Heart left ventricle (tissue), 13 donors: Measurements from ENCODE around the gene PDE3A.
"Not testable (repeated sequence)": the region's sequence is repeated elsewhere in the genome, so short reads cannot be mapped to it uniquely, and the experiment has no call there.

Source experiments
- POLR2A ChIP-seq, 2 donors: fragments of 450-650 bp; IDR thresholded peaks; one replicate each; pipeline ENCODE4 v1.6.1; 2017; ENCODE audit warnings: antibody characterized with exemption in 2 of 2, mild to moderate bottlenecking in 2 of 2, moderate library complexity in 2 of 2
- TF ChIP-seq, protein P1 (sequence below), 12 donors: fragments of 200-600 bp; sonication (generic) in 4 of 12; IDR thresholded peaks; one replicate each; pipeline versions ENCODE4 v1.5.0 to v1.8.0; 2018 to 2022; ENCODE audit warnings: antibody characterized with exemption in 12 of 12, mild to moderate bottlenecking in 5 of 12
- donor health status: ischemic (EF 13 %, LVEDD 7.1; RV severe dilation, severe dysfunction).
- donor health status: DM: no; HTN: yes; CAD: no.
- donor health status: DM: no; HTN: no; CAD: no.
- donor health status: ischemic (EF 25% LVEDD 6.9; RV normal size, moderate dysfunction).
- donor health status: ischemic (EF 25% LVEDD 5.7; RV mildly dilated, moderate dysfunction).
- donor health status: ischemic (EF 35%, LVEDD 5.7; RV mildly dilated, moderate dysfunction).
- donor health status: nonischemic (EF 11% LVEDD 7.7; RV severe dilation, severe dysfunction).
- donor health status: DM: yes; HTN: yes; CAD: no.
- donor health status: PGD.
- donor health status: ischemic (EF 29% LVEDD 5.4; RV normal size, mild dysfunction).
- donor health status: nonischemic (EF 23%, LVEDD 6.1; RV moderate dilation, normal function).

DNA sequence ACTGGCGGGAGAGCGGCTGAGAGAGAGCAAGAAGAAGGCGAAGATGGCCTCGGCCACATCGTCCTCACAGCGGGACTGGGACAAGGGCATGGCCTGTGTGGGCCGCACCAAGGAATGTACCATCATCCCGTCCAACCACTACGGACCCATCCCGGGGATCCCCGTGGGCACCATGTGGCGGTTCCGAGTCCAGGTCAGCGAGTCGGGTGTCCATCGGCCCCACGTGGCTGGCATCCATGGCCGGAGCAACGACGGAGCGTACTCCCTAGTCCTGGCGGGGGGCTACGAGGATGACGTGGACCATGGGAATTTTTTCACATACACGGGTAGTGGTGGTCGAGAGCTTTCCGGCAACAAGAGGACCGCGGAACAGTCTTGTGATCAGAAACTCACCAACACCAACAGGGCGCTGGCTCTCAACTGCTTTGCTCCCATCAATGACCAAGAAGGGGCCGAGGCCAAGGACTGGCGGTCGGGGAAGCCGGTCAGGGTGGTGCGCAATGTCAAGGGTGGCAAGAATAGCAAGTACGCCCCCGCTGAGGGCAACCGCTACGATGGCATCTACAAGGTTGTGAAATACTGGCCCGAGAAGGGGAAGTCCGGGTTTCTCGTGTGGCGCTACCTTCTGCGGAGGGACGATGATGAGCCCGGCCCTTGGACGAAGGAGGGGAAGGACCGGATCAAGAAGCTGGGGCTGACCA lies 183.6 kb downstream of the PDE3A start:
- TF ChIP-seq, protein P1, sequence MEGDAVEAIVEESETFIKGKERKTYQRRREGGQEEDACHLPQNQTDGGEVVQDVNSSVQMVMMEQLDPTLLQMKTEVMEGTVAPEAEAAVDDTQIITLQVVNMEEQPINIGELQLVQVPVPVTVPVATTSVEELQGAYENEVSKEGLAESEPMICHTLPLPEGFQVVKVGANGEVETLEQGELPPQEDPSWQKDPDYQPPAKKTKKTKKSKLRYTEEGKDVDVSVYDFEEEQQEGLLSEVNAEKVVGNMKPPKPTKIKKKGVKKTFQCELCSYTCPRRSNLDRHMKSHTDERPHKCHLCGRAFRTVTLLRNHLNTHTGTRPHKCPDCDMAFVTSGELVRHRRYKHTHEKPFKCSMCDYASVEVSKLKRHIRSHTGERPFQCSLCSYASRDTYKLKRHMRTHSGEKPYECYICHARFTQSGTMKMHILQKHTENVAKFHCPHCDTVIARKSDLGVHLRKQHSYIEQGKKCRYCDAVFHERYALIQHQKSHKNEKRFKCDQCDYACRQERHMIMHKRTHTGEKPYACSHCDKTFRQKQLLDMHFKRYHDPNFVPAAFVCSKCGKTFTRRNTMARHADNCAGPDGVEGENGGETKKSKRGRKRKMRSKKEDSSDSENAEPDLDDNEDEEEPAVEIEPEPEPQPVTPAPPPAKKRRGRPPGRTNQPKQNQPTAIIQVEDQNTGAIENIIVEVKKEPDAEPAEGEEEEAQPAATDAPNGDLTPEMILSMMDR (IDR thresholded peaks at IDR 0.05) = not testable (repeated sequence)
- not testable (repeated sequence) for TF ChIP-seq POLR2A (IDR thresholded peaks at IDR 0.05)
